Epithelial cell of esophagus (primary cell): ENCODE results near the gene TLE6.

ENCODE experiments used
- DNase-seq: peaks from one replicate; pipeline ENCODE4 v3.0.0; 2010; ENCODE audit warnings: low read depth
- H3K4me3 ChIP-seq: 2 replicates; pipeline ENCODE4 v1.5.1; 2011; ENCODE audit warnings: mild to moderate bottlenecking, low read length, control low read depth
- TF ChIP-seq, protein P1 (sequence below): IDR thresholded peaks from 2 replicates; pipeline ENCODE4 v1.5.1; 2011; ENCODE audit warnings: low read depth, mild to moderate bottlenecking, low read length, control low read depth, inconsistent platforms; ENCODE audit not compliant: insufficient read depth; ENCODE audit errors: missing control alignments

The TLE6 gene

DNA sequence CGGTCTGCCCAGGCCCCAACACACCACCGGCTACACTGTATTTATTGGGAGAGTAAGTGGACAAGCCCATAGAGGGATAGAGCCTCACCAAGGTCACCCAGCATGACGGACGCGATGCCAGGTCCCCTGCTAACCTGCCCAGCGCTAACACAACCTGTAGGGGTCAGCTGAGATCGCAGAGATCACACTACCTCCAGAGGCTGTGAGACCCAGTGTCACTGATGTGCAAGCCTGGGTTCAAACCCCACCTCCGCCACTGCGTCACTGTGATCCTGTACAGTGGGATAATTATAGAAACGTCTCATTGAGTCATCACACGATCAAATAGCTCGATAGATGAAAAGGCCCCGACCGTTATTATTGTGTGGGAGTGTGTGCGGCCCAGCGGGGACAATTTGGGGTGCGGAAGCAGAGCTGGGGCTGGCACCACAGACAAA, 62.3 kb downstream of the TLE6 start:
- TF ChIP-seq, protein P1, sequence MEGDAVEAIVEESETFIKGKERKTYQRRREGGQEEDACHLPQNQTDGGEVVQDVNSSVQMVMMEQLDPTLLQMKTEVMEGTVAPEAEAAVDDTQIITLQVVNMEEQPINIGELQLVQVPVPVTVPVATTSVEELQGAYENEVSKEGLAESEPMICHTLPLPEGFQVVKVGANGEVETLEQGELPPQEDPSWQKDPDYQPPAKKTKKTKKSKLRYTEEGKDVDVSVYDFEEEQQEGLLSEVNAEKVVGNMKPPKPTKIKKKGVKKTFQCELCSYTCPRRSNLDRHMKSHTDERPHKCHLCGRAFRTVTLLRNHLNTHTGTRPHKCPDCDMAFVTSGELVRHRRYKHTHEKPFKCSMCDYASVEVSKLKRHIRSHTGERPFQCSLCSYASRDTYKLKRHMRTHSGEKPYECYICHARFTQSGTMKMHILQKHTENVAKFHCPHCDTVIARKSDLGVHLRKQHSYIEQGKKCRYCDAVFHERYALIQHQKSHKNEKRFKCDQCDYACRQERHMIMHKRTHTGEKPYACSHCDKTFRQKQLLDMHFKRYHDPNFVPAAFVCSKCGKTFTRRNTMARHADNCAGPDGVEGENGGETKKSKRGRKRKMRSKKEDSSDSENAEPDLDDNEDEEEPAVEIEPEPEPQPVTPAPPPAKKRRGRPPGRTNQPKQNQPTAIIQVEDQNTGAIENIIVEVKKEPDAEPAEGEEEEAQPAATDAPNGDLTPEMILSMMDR, result no peak
- no peak overlapping the region for H3K4me3 ChIP-seq
- no peak for DNase-seq

DNA sequence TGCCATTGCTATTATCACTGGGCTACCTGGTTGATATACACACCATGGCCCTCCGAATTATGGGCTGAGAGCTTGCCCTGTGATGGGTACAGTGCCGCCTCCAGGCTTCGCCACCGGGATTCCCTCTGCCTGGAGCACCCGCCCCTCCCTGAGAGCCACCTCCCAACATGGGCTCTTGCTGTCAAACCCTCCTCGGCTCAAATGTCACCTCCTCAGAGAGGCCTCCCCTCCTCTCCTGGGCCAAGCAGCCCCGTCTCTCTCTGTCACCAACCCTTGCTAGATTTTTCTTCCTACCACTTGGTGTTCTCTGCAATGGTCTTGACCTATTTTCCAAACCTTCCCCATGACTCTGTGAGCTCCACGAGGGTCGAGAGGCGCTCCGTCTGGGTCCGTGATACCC, 64.0 kb downstream of the TLE6 start:
- H3K4me3 ChIP-seq, result no peak overlapping the region
- TF ChIP-seq, protein P1, result no peak
- DNase-seq, result no peak

DNA sequence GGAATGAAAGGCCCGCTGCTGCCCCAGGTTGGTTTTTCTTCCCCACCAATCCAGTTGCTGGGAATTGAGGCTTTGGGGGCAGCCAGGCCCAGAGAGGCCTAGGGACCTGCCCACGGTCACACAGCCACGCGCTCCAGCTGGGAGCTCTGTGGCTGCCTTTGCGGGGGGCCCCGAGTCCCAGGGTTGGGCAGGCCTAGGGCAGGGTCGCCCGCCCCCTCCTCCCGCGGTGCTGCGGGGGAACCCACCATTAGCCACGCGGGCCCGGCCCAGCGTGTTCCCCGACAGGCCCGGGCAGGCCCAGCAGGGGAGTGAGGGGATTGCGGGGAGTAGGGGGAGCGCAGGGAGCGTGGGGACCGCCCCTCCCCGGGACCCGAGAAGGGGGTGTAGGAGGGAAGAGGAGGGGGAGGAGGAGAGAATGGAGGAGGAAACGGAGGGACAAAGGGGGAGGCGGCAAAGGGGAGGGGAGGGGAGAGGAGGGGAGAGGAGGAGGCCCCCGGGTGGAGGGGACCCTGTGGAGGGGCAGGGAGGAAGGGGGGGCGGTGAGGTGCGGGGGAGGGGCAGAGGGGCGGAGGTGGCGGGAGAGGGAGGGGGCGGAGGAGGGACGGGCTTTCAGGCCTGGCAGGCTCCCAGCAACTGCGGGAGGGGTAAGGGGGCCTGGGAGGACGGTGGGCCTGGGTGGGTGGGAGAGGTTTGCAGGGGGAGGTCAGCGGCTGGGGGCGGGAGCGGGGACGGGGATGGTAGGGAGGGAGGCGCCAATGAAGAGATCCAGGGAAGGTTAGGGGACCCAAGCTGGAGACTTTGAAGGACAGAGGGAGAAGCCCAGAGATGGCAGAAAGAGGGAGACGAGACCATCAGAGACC, 64.6 kb downstream of the TLE6 start:
- DNase-seq, result no peak
- H3K4me3 ChIP-seq, result no peak overlapping the region
- TF ChIP-seq, protein P1, result no peak

DNA sequence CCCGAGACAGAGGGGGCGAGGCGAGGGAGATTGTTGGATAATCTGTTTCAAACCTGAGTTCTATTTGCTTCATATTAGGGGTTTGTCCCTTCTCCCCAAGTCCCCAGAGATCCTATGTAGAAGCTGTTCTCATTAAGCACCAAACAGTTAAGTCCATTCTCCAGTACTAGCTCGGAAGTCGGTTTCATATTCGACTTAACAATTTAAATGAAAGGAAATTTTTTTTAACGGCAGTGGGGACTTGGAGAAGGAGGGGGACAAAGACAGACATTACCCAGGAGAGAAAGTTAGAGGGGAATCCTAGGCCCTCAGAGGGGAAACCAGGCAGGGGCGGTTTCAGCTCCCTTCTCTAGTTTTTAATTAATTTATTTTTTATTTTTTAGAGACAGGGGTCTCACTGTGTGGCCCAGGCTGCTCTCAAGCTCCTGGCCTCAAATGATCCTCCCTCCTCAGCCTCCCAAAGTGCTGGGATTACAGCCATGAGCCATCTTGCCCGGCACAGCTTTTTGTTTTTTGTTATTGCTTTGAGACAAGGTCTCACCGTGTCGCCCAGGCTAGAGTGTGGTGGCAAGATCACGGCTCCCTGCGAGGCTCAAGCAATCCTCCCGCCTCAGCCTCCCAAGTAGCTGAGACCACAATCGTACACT, 65.4 kb downstream of the TLE6 start:
- no peak overlapping the region for H3K4me3 ChIP-seq
- DNase-seq, result no peak
- TF ChIP-seq, protein P1, result no peak
